ENCODE measurements around the gene ERC1. TPM values are rescaled to one million over a fixed set of nuclear protein-coding genes. Genes with fewer than 3 reads are reported as not detected.

Gene ERC1
- total and polyA plus RNA-seq, 2 experiments from 2014 or later: 18.4 to 29.7 TPM

DNA sequence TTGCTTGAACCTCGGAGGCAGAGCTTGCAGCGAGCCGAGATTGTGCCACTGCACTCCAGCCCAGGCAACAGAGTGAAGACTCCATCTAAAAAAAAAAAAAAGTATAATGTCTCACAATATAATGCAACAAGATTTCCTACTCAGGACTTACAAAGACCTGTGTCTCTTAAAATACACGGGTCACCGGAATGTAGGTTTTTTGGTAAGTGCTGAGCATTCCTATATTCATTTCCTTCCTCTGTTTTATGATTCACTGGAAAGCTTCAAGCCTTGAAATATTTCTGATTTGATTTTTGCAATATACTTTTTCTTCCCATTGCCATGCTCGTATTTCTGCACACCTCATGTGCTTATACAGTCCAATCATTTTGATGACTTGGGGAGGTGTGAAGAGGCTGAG lies 357.6 kb downstream of the ERC1 start:
- Histone ChIP-seq H2AFZ (no peak overlapping the region), H3K27ac (no peak overlapping the region), H3K27me3 (no peaks in the 10 kb centered on the region), H3K9me2 (replicated peaks; ENCODE audit: insufficient read depth) (no peaks in the 10 kb centered on the region), H3K4me3 (no peak overlapping the region), H3K36me3 (replicated peaks; ENCODE audit: insufficient read depth, low read depth) (no peaks in the 10 kb centered on the region), H3K4me2 (no peak overlapping the region), H4K20me1 (ENCODE audit: insufficient read depth, poor library complexity, severe bottlenecking) (no peaks in the 10 kb centered on the region), H3K9me3 (ENCODE audit: low read depth) (no peaks in the 10 kb centered on the region), H3K79me2 (no peaks in the 10 kb centered on the region), H3K4me1 (ENCODE audit: insufficient read depth) (peaks cover 12% of the 10 kb centered on the region)
- no peak for TF ChIP-seq EZH2phosphoT487 (IDR thresholded peaks at IDR 0.05; ENCODE audit: low read depth, severe bottlenecking, unreplicated experiment)
- no peak for TF ChIP-seq EZH2 (IDR thresholded peaks at IDR 0.05; ENCODE audit: borderline replicate concordance)
- TF ChIP-seq, protein P1, sequence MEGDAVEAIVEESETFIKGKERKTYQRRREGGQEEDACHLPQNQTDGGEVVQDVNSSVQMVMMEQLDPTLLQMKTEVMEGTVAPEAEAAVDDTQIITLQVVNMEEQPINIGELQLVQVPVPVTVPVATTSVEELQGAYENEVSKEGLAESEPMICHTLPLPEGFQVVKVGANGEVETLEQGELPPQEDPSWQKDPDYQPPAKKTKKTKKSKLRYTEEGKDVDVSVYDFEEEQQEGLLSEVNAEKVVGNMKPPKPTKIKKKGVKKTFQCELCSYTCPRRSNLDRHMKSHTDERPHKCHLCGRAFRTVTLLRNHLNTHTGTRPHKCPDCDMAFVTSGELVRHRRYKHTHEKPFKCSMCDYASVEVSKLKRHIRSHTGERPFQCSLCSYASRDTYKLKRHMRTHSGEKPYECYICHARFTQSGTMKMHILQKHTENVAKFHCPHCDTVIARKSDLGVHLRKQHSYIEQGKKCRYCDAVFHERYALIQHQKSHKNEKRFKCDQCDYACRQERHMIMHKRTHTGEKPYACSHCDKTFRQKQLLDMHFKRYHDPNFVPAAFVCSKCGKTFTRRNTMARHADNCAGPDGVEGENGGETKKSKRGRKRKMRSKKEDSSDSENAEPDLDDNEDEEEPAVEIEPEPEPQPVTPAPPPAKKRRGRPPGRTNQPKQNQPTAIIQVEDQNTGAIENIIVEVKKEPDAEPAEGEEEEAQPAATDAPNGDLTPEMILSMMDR (IDR thresholded peaks at IDR 0.05; ENCODE audit: poor library complexity): no peak
- WGBS (ENCODE audit: low lambda C conversion rate, missing lambda C conversion rate): 96% methylated on average over 6 of the region's 6 CpGs
- no peak for DNase-seq (ENCODE audit: low spot score)

DNA sequence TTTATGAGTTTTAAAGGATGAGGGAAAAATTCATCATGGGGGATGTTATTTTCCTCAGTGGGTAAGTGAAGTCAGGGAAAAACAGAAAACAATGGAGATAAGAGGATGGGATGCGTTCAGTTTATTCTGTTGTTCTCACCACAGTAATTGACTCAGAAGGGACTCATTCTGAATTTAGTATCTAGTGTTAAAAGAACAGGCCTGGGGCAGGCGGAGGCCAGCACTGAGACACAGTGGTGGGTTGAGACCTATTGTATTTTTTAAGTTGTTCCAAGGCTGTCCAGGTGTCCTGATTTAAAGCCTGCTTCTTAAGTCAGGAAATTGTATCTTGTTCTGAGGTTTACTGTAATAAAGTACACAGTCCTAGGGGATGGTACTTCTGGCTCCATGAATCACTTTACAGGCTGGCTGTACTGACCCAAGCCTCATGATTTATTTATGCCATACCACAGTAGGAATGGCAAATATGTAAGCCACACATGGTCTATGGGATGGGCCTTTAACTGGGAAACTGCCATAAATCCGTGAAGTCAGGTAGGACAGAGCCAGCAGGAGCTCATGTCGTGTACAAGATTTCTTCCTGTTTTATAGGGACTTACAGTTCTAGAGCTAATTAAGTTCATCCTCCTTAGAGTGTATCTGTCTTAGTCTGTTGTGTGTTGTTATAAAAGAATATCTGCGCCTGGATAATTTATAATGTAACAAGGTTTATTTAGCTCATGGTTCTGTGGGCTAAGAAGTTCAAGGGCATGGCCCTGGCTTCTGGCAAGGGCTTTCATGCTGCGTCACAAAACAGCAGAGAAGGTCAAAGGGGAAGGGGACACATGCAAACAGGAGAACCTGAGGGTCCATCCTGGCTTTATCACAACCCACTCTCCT lies 359.3 kb downstream of the ERC1 start:
- TF ChIP-seq EZH2phosphoT487 (IDR thresholded peaks at IDR 0.05; ENCODE audit: low read depth, severe bottlenecking, unreplicated experiment) (no peak), EZH2 (IDR thresholded peaks at IDR 0.05; ENCODE audit: borderline replicate concordance) (no peak)
- 55% methylated on average over 6 of the region's 6 CpGs for WGBS (ENCODE audit: low lambda C conversion rate, missing lambda C conversion rate)

DNA sequence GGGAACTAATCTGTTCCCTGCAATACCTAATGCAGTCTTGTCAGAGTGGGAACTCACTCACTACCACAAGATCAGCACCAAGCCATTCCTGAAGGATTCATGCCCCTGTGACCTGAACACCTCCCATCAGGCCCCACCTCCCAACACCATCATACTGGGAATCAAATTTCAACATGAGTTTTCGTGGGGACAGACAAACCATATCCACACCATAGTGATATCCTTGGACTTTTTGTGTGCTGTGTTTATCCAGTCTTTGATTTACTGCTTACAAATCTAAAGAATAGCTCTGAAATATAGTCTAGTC lies 359.9 kb downstream of the ERC1 start:
- DNase-seq (ENCODE audit: low spot score): no peak
- Histone ChIP-seq H3K36me3 (replicated peaks; ENCODE audit: insufficient read depth, low read depth) (no peaks in the 10 kb centered on the region), H3K27me3 (no peaks in the 10 kb centered on the region), H3K9me3 (ENCODE audit: low read depth) (no peaks in the 10 kb centered on the region), H4K20me1 (ENCODE audit: insufficient read depth, poor library complexity, severe bottlenecking) (no peaks in the 10 kb centered on the region), H3K4me3 (no peak overlapping the region), H3K4me1 (ENCODE audit: insufficient read depth) (peaks cover 12% of the 10 kb centered on the region), H3K4me2 (no peak overlapping the region), H3K27ac (peak overlapping the region; percentile 74), H2AFZ (no peak overlapping the region), H3K9me2 (replicated peaks; ENCODE audit: insufficient read depth) (no peaks in the 10 kb centered on the region), H3K79me2 (no peaks in the 10 kb centered on the region)
- 59% methylated on average over 1 of the region's 1 CpG for WGBS (ENCODE audit: low lambda C conversion rate, missing lambda C conversion rate)
- TF ChIP-seq, protein P1 (IDR thresholded peaks at IDR 0.05; ENCODE audit: poor library complexity): no peak
- TF ChIP-seq EZH2 (IDR thresholded peaks at IDR 0.05; ENCODE audit: borderline replicate concordance) (no peak), EZH2phosphoT487 (IDR thresholded peaks at IDR 0.05; ENCODE audit: low read depth, severe bottlenecking, unreplicated experiment) (no peak)

More for the DNA sequence above, 359.3 kb downstream of the ERC1 start:
- no peak overlapping the region for H3K4me3 ChIP-seq
- no peak overlapping the region for H2AFZ ChIP-seq
- no peaks in the 10 kb centered on the region for H3K27me3 ChIP-seq
- no peaks in the 10 kb centered on the region for H3K79me2 ChIP-seq
- no peak overlapping the region for H3K4me2 ChIP-seq
- peak overlapping the region; percentile 74 for H3K27ac ChIP-seq
- no peaks in the 10 kb centered on the region for H3K9me3 ChIP-seq (ENCODE audit: low read depth)
- DNase-seq (ENCODE audit: low spot score): peak; percentile 68
- H3K4me1 ChIP-seq (ENCODE audit: insufficient read depth): peaks cover 12% of the 10 kb centered on the region
- no peaks in the 10 kb centered on the region for H3K9me2 ChIP-seq (replicated peaks; ENCODE audit: insufficient read depth)
- H4K20me1 ChIP-seq (ENCODE audit: insufficient read depth, poor library complexity, severe bottlenecking): no peaks in the 10 kb centered on the region
- H3K36me3 ChIP-seq (replicated peaks; ENCODE audit: insufficient read depth, low read depth): no peaks in the 10 kb centered on the region

DNA sequence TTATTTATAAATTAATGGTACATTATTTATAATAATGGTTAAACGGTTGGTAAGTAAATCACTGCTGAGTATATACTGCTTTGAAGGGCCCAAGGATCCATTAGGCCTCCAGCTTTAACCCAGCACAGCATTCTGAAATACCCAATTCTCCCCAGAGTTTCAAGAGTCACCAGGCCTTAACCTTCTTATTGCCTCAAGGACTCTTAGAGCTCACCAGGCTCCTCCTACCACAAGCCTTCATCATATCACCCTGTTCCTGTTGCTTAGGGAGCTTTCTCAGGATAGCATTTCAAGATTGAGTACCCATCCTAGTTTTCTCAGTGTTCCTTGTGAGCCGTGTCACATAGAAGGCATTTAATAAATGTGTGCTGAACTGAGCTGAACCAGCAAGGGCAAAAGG lies 360.9 kb downstream of the ERC1 start:
- TF ChIP-seq, protein P1 (IDR thresholded peaks at IDR 0.05; ENCODE audit: poor library complexity): no peak
- no peak for TF ChIP-seq EZH2phosphoT487 (IDR thresholded peaks at IDR 0.05; ENCODE audit: low read depth, severe bottlenecking, unreplicated experiment)
- no peak for TF ChIP-seq EZH2 (IDR thresholded peaks at IDR 0.05; ENCODE audit: borderline replicate concordance)
- Histone ChIP-seq H4K20me1 (ENCODE audit: insufficient read depth, poor library complexity, severe bottlenecking) (no peaks in the 10 kb centered on the region), H2AFZ (no peak overlapping the region), H3K79me2 (no peaks in the 10 kb centered on the region), H3K27me3 (no peaks in the 10 kb centered on the region), H3K4me2 (no peak overlapping the region), H3K4me1 (ENCODE audit: insufficient read depth) (peaks cover 12% of the 10 kb centered on the region), H3K4me3 (no peak overlapping the region), H3K9me2 (replicated peaks; ENCODE audit: insufficient read depth) (no peaks in the 10 kb centered on the region), H3K9me3 (ENCODE audit: low read depth) (no peaks in the 10 kb centered on the region), H3K27ac (no peak overlapping the region), H3K36me3 (replicated peaks; ENCODE audit: insufficient read depth, low read depth) (no peaks in the 10 kb centered on the region)
- DNase-seq (ENCODE audit: low spot score): no peak
- WGBS (ENCODE audit: low lambda C conversion rate, missing lambda C conversion rate): 73% methylated on average over 2 of the region's 2 CpGs

Measured in hepatocyte (in vitro differentiated cells).